HepG2 (cell line): ENCODE data around the gene MRFAP1L1. TPM values are rescaled to one million over a fixed set of nuclear protein-coding genes. Genes with fewer than 3 reads are reported as not detected.

Source experiments
- ATF6 ChIP-seq: sonication (generic); formaldehyde crosslinking; conservative IDR thresholded peaks from 2 replicates; pipeline ENCODE4 v1.4.0; 2020; ENCODE audit warnings: missing genetic modification reagents
- CHCHD3 ChIP-seq: sonication (generic); formaldehyde crosslinking; IDR thresholded peaks from 2 replicates; pipeline ENCODE4 v1.8.0; 2022; ENCODE audit warnings: mild to moderate bottlenecking, missing genetic modification reagents, moderate library complexity
- GRHL1 ChIP-seq: sonication (generic); formaldehyde crosslinking; conservative IDR thresholded peaks from 2 replicates; pipeline ENCODE4 v1.8.0; 2022; ENCODE audit warnings: missing genetic modification reagents
- PHF8 ChIP-seq: sonication (generic); formaldehyde crosslinking; IDR thresholded peaks from 2 replicates; pipeline ENCODE4 v1.5.0; 2020; ENCODE audit warnings: missing genetic modification reagents
- SAFB2 ChIP-seq: sonication (generic); formaldehyde crosslinking; IDR thresholded peaks from 2 replicates; pipeline ENCODE4 v1.5.1; 2020; ENCODE audit warnings: missing genetic modification reagents, low read depth, mild to moderate bottlenecking, borderline replicate concordance
- U2AF2 ChIP-seq: fragments of 200-400 bp; formaldehyde crosslinking; IDR thresholded peaks from 2 replicates; pipeline ENCODE4 v1.6.1; 2017; ENCODE audit warnings: low read depth, mild to moderate bottlenecking, low read length
- XBP1 ChIP-seq: sonication (generic); formaldehyde crosslinking; IDR thresholded peaks from 2 replicates; pipeline ENCODE4 v1.5.0; 2020; ENCODE audit warnings: missing genetic modification reagents
- ZBTB25 ChIP-seq: IDR thresholded peaks from 2 replicates; pipeline ENCODE4 v1.6.1; 2018; ENCODE audit warnings: missing genetic modification reagents
- ZNF446 ChIP-seq: sonication (generic); formaldehyde crosslinking; IDR thresholded peaks from 2 replicates; pipeline ENCODE4 v1.5.0; 2020; ENCODE audit warnings: mild to moderate bottlenecking, missing genetic modification reagents
- ZNF572 ChIP-seq: sonication (generic); formaldehyde crosslinking; IDR thresholded peaks from 2 replicates; pipeline ENCODE4 v1.5.1; 2020; ENCODE audit warnings: mild to moderate bottlenecking, missing genetic modification reagents
- ZNF646 ChIP-seq: sonication (generic); formaldehyde crosslinking; IDR thresholded peaks from 2 replicates; pipeline ENCODE4 v1.9.0; 2021; ENCODE audit warnings: mild to moderate bottlenecking, missing genetic modification reagents
- polyA plus RNA-seq, 8 experiments: library from polyadenylated mRNA; depleted of rRNA in 3 of 8; stranded (reverse) in 7 of 8; unstranded in 1 of 8; fragments of >200 nt; fragmentation: Illumina TruSeq in 4 of 8; extraction: Trizol in 4 of 8; gene quantifications; 2 replicates each; pipeline versions ENCODE4 v1.2.1 to v1.2.3, GENCODE V29; 2011 to 2016; ENCODE audit warnings: low read depth in 4 of 8, missing spikeins in 1 of 8, mixed read lengths in 1 of 8; ENCODE audit not compliant: insufficient read depth in 1 of 8
- total RNA-seq, 5 experiments: library from RNA; depleted of rRNA; stranded (reverse); fragments of >200 nt; fragmentation: Illumina TruSeq; extraction: Trizol; gene quantifications; 2 replicates each; pipeline ENCODE4 v1.2.3, GENCODE V29; 2016; ENCODE audit warnings: low read depth in 1 of 5

Gene MRFAP1L1
- total and polyA plus RNA-seq, 2 of the 13 experiments (the other 11 are each of a cell fraction or from before 2014, with no cell fraction given), result 44.8 to 76.6 TPM

- no peak for TF ChIP-seq ZNF646
- TF ChIP-seq XBP1 (CRISPR knock-in tag), result no peak; the same call in 1 of the 2 replicates
- no peak for TF ChIP-seq ZNF446
- TF ChIP-seq SAFB2 (CRISPR knock-in tag), result no peak; the same call in 1 of the 2 replicates
- peak; percentile 99 for TF ChIP-seq ZNF572 (CRISPR knock-in tag)
- peak; percentile 29 for TF ChIP-seq PHF8 (CRISPR knock-in tag)
- TF ChIP-seq GRHL1 (CRISPR knock-in tag), result no peak
- no peak for TF ChIP-seq ATF6 (CRISPR knock-in tag)
- no peak for TF ChIP-seq CHCHD3 (CRISPR knock-in tag)
- no peak for TF ChIP-seq U2AF2
- peak; percentile 90 for TF ChIP-seq ZBTB25 (CRISPR knock-in tag)
Observed at GRCh38 chr4:6693231-6694176, 16.2 kb downstream of the MRFAP1L1 start, which contains the start of gene S100P (continued).
